Measurements from ENCODE around the gene CAPN15.
A peak's percentile ranks its signal among the peaks of the same experiment; 100 is the strongest.

Gene CAPN15

GRCh38 chr16:526181-527014 lies 1.1 kb upstream of the CAPN15 start:
- DNase-seq: peak; percentile 81

GRCh38 chr16:528111-529011 lies 849 bp downstream of the CAPN15 start:
- DNase-seq: peak; percentile 68

- DNase-seq: peak; percentile 60
These were observed 1.6 kb downstream of the CAPN15 start for GRCh38 chr16:529012-529575.

GRCh38 chr16:530111-530817 lies 2.8 kb downstream of the CAPN15 start:
- DNase-seq: peak; percentile 45

GRCh38 chr16:531494-532125 lies 4.1 kb downstream of the CAPN15 start:
- DNase-seq: no peak

GRCh38 chr16:533391-534123 lies 6.0 kb downstream of the CAPN15 start:
- DNase-seq: no peak

- DNase-seq: no peak
These were observed 6.6 kb downstream of the CAPN15 start for GRCh38 chr16:534135-534534.

GRCh38 chr16:534856-535445 lies 7.4 kb downstream of the CAPN15 start:
- no peak for DNase-seq

GRCh38 chr16:535446-536405 lies 8.2 kb downstream of the CAPN15 start:
- DNase-seq: peak; percentile 88

- no peak for DNase-seq
These were observed 9.2 kb downstream of the CAPN15 start for GRCh38 chr16:536746-537145.

GRCh38 chr16:537415-538335 lies 10.2 kb downstream of the CAPN15 start:
- DNase-seq: no peak

GRCh38 chr16:539901-540530 lies 12.5 kb downstream of the CAPN15 start:
- no peak for DNase-seq

GRCh38 chr16:540645-541340 lies 13.3 kb downstream of the CAPN15 start:
- DNase-seq: no peak

GRCh38 chr16:543301-544164 lies 16.0 kb downstream of the CAPN15 start:
- DNase-seq: no peak

GRCh38 chr16:544517-544916 lies 17.0 kb downstream of the CAPN15 start:
- DNase-seq: no peak

GRCh38 chr16:546909-547770 lies 19.6 kb downstream of the CAPN15 start:
- peak; percentile 72 for DNase-seq
